Ramos (cell line): ENCODE results near the gene SNX7.

Source experiments
- in situ Hi-C: fragments of 300-500 bp; cut with MboI; formaldehyde crosslinking; loops from one replicate; pipeline ENCODE4 v1.14.3; 2022; ENCODE audit warnings: low sequenced_read_pairs; ENCODE audit not compliant: unreplicated experiment

Gene SNX7

DNA sequence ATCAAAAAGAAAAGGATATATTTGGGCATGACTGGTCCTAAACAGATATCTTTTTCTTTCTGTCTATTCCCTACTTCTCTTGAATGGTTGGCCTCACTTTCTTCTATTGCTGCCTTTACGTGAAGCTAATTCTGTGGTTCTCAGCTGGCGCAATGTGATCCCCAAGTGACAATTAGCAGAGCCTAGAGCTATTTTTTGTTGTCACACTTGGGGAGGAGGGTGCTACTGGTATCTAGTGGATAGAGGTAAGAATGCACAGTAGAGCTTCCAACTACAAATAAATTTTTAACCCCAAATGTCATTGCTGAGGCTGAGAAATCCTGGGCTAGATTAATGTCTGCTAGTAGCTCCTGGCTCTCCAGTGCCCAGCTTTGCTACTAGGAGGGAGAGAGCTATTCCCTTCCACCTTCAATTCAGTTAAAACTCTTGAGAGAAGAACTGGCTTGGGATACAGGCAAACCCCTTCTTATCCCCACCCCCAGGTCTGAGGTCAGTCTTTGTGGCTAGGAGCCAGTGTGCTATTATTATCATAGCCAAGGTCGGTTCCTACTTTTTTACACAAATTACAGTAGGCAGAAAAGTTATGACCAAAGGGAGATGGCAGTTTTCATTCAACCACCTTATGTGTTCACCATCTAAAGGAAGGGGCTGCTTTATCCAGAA, 102.1 kb downstream of the SNX7 start:
- in situ Hi-C loops: no loop called here

DNA sequence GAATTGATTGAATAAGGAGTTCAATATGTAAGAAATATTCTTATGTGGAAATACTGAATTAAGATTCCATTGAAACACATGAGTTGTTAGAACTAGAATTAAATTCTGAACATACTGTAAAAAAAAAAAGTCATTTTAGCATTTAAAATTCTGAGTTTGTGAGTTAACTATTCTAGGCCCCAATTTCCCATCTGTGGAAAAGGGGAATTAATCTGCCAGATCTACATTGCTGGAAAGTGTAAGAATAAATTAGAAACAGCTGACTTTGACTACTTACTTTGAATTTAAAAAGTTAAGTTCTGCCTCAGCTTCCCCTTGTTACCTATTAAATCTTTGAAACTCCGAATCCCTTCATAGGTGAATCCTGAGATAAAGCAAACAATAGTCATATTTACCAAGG, 103.0 kb downstream of the SNX7 start:
- in situ Hi-C loops: no loop called here

DNA sequence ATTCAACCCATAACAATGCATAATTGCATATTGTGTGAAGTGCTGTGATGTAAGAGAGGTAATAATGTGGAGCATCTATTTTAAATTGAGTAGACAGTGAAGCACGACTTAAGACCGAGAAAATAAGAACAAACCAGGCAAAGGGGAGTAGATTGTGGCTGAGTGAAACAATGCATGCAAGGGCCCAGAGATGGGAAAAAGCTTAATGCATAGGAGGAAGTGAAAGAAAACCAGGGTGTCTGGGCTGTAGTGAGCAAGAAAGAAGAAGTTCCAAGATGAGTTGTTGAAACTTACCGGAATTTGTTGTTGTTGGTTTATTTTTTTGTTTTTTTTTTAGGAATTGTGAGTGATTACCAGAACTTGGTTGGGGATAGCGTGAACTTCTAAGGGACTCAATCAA, 104.7 kb downstream of the SNX7 start:
- in situ Hi-C loops: no loop called here

DNA sequence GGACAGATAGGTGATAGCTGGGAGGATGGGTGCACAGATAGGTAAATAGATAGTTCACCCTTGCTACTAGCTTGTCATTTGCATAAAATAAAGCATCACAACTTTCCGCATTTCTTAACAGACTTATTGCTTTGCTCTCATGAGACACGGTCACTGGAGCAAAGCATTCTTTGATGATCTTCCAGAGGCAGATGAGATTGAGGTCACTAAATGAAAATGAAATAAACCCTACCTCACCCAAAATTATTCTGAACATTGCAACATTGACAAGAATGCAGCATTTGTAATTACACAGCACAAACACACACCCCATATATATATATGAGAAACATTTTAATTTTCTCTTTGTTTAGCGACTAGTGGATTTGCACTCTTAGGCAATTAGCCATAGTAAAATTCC, 107.6 kb downstream of the SNX7 start:
- in situ Hi-C loops: no loop called here

DNA sequence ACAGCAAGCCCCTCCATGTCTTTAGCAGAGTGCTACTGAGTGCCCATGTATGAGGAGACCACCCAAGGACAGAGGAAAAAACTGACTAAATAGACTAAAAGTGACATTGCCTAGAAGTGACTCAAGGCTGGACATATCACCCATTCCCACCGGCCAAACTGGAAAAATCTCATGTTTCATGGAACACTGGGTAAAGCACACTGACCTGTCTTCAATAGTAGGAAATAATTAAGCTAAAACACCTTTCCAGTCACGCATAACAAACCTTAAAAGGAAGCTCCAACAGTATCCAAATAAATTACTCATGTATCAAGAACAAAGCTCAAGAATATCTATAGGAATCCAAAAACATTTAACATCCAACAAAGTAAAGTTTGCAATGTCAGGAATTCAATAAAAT, 120.4 kb downstream of the SNX7 start:
- in situ Hi-C loops: no loop called here

DNA sequence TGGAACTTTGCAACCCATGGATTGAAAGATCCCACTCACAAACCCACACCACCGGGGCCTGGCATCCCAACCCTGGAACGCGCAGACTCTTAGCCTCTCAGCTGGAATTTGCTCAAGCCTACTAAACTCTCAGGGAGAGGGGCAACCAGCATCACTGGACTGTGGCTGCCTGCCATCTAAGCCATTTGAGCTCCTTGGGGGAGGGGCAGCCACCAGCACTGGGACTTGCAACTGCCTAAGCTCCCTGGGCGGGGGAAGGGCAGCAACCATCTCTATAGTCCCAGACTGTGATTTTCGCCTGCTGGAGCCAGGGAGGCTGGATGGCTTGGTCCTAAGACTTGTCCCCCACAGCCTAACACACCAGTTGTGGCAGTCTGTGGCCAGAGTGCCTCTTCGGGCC, 122.3 kb downstream of the SNX7 start:
- in situ Hi-C loops: no loop called here

DNA sequence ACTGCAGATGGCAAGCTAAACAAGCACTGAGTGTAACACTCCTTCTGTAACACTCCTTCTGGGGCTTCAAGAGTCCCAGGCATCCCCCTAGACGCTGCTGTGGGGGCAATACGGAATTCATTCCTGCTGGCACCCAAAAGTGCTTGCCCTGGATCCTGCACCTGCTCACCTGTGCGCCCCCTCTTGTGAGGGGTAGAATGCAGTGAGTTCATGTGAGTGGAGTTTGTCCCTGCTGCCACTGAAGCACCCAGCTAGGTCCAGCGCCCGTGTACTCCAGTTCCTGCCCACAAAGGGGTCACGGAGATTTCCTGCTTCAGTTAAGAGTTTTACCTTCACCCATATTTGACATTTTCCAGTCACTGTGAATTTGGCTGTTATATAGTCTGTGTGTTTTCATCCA, 130.0 kb downstream of the SNX7 start:
- in situ Hi-C loops: no loop called here

DNA sequence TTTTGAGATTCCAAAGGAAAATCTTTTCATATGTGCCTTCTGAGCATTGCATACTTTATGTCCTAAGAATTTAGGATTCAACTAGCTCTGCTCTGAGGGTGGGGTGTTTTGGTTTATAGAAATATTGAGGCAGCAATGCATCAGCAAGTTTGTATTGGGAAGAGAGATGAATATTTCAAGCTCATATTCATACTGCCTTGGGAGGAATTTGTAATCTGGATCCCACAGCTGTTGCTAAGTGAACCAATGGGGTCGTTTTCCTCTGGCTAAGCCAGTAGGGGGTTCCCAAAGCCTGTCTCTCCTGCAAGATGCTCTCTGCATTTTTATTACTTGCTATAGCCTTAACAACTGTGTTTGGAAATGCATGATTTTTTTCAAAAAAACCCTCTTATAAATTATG, 130.6 kb downstream of the SNX7 start:
- in situ Hi-C loops: no loop called here

DNA sequence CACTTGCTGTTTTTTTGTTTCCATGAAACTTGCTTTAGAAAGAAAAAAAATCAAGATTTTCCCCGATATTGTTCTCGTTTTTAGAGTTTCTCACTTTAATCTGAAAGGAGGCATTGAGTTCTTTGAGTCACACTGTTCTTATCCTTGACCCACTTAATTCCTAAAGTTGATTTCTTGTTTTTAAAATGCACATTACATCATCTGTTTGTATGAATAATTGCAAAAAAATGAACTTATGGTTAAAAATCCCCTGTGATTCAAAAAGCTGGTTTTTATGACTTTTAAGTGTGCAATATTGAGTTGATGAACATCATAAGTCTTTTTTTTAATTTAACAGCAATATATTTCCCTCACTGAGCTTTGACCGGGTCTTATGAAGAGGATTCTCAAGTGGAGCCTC, 131.6 kb downstream of the SNX7 start:
- in situ Hi-C loops: no loop called here

DNA sequence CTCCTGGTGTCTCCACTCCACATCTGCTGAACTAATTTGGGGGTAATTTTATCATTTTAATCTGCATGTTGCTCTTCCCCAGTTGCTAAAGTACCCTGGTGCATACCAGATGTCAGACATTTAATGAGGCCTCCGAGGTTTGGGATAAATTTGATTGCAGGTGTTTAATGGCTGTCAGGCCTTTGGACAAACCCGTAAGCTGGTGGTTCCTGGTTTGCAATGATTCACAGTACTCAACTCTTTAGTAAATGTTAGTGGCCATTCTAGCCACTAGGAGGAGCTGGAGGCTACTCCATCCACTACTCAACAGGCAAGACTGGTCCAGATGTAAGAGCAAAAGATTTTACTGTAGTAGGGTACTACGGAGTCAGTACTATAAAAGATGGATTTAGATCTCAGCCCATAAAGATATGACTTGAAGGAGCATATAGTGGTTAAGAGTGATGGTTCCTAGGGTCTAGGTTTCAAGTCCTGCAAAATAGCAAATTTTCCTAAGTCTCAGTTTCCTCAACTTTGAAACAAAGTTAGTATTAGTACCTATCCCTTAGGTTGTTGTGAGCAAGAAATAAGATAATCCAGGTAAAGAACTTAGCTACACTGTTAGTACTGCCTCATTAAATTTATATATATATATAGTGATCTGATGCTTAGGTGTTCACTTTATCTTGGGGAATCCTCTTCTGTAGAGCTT, 132.8 kb downstream of the SNX7 start:
- in situ Hi-C loops: no loop called here

DNA sequence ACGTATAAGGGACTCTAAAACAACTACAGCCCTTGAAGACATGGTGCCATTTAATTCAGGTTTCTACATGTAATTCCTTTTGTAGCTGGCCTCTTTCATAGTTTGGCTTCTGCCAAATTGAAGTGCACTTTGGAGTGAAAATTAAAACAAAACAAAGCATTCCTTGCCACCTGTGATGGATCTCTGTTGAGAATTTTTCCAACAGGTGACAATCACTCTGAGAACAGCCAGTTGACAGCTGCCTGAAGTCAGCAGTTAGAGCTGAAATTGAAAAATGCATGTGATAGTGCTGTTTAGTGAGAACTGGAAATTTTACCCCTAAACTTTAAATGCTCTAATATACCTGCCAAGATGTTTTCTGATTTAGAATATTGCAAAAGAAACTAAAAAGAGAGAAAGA, 134.5 kb downstream of the SNX7 start:
- in situ Hi-C loops: no loop called here

DNA sequence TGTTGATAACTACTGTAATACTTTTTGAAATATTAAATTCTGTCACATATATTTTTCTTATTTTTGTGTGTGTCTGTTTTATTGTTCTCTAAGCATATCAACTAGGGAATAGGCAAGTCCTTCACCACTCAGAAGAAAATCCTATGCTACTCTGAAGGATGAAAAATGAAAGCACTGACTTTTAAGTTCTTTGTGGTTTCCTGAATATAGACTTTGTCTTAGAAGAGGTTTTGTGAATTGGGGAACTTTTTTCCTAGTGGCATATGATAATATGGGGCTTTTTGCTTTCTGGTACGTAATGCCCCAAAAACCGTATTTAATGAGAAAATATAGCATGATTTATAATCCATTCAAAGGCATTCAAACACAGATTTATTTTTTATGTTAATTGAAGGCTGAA, 136.0 kb downstream of the SNX7 start:
- in situ Hi-C loops: no loop called here
